ENCODE measurements around the gene HECW1. TPM values are rescaled to one million over a fixed set of nuclear protein-coding genes. Genes with fewer than 3 reads are reported as not detected.

HECW1 gene
- total RNA-seq, 1 experiment from 2014 or later = 2.7 TPM

DNA sequence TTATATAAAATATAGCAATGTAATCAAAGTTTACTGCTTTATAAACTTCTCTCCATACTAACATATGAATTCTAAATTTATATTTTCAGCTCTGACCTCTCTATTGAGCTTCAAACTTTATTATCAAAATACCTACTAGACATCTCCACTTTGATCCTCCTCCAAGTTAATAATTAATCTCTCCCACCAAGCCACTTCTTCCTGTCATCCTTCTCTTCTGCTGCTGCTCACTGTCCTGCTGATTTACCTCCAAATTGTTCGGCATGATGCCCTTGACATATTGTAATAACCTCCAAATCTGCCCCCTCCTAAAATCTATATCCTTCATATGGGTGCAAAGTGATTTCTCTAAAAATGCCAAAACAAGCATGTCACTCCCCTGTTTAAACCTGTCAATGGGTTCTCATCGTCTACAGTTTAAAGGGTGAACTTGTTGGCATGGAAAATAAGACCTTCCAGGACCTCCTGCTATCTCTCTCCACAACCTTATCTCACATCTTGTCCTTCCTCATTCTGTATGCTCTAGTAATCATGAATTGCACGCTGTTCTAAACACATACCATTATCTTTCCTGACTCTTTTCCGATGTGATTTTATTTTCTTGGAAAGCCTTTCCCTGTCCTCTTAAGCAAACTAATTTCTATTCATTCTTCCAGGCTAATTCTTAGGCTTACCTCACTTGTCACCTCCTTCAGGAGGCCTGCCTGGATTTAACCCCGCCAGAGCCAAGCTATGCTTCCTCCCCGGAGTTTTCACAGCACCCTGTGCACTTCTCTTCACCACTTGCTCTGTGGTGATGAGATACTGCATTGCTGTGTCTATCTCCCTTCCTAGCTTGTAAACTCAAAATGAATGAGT is 418.3 kb downstream of the HECW1 start:
- BruUV-seq (replicated peaks) = no TSS peak
- no peak for DNase-seq
- intact Hi-C loops (cut with micrococcal nuclease; ENCODE audit: unreplicated experiment) = no loop called here
- H3K27me3 ChIP-seq (ENCODE audit: insufficient read depth, low read depth) = peaks cover 68% of the 10 kb centered on the region
- peaks cover 1% of the 10 kb centered on the region; the same call in 1 of the 2 replicates for H3K4me1 ChIP-seq (replicated peaks; ENCODE audit: insufficient read depth)
- no peaks in the 10 kb centered on the region for H3K36me3 ChIP-seq (ENCODE audit: low read depth)
- H3F3A ChIP-seq (ENCODE audit: insufficient read depth, low read depth) = no peaks in the 10 kb centered on the region
- H3K79me2 ChIP-seq (ENCODE audit: low read depth) = no peaks in the 10 kb centered on the region
- ChIA-PET CTCF (no interaction called here), POLR2A (ENCODE audit: unreplicated experiment) (no interaction called here)
- TF ChIP-seq CTCF (conservative IDR thresholded peaks at IDR 0.05) (no peak), EZH2 (IDR thresholded peaks at IDR 0.05; ENCODE audit: low read depth) (no peak)
- H4K20me1 ChIP-seq (ENCODE audit: insufficient read depth) = no peaks in the 10 kb centered on the region
- no peak overlapping the region for H3K4me3 ChIP-seq
- no peaks in the 10 kb centered on the region for H3K9me2 ChIP-seq (ENCODE audit: insufficient read depth)
- H2AFZ ChIP-seq = no peak overlapping the region
- H3K9me3 ChIP-seq (ENCODE audit: insufficient read depth, low read depth) = no peaks in the 10 kb centered on the region
- H3K27ac ChIP-seq = no peak overlapping the region
- no peak overlapping the region for H3K4me2 ChIP-seq

DNA sequence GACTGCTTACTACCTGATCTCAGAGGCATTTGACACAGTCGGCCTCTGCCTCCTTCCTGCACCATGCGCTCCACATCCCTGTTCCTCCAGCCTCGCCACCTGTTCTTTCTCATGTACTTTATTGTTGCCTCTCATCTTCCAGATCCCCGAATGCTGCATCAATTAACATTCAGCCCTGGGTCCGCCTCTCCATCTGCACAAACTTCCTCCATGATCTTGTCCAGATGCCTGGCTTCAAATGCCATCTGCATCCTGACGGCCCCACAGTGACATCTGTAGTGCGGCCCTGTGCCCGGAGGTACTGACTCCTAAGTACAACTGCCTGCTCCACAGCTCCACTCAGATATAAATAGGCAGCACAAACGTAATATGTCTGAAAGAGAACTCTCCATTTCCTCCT is 419.3 kb downstream of the HECW1 start:
- TF ChIP-seq CTCF (conservative IDR thresholded peaks at IDR 0.05) = no peak

GRCh38 chr7:43533801-43534479 is 421.5 kb downstream of the HECW1 start:
- Histone ChIP-seq H3K36me3 (ENCODE audit: low read depth) (no peaks in the 10 kb centered on the region), H3K9me3 (ENCODE audit: insufficient read depth, low read depth) (no peaks in the 10 kb centered on the region), H3K4me1 (replicated peaks; ENCODE audit: insufficient read depth) (peaks cover 8% of the 10 kb centered on the region; the same call in 1 of the 2 replicates), H3K9me2 (ENCODE audit: insufficient read depth) (no peaks in the 10 kb centered on the region), H4K20me1 (ENCODE audit: insufficient read depth) (no peaks in the 10 kb centered on the region), H3K4me2 (no peak overlapping the region), H3K27ac (no peak overlapping the region), H3K4me3 (no peak overlapping the region), H2AFZ (no peak overlapping the region), H3K79me2 (ENCODE audit: low read depth) (no peaks in the 10 kb centered on the region), H3F3A (ENCODE audit: insufficient read depth, low read depth) (no peaks in the 10 kb centered on the region), H3K27me3 (ENCODE audit: insufficient read depth, low read depth) (peaks cover 51% of the 10 kb centered on the region)
- no peak for DNase-seq
- TF ChIP-seq EZH2 (IDR thresholded peaks at IDR 0.05; ENCODE audit: low read depth) = no peak
- no peak for TF ChIP-seq CTCF (conservative IDR thresholded peaks at IDR 0.05)
- POLR2A ChIA-PET (ENCODE audit: unreplicated experiment) = no interaction called here
- no TSS peak for BruUV-seq (replicated peaks)
- CTCF ChIA-PET = no interaction called here
- intact Hi-C loops (cut with micrococcal nuclease; ENCODE audit: unreplicated experiment) = no loop called here

More for the DNA sequence above, 419.3 kb downstream of the HECW1 start:
- Histone ChIP-seq H3K4me1 (replicated peaks; ENCODE audit: insufficient read depth) (peaks cover 8% of the 10 kb centered on the region; the same call in 1 of the 2 replicates), H3K9me3 (ENCODE audit: insufficient read depth, low read depth) (no peaks in the 10 kb centered on the region), H3K4me2 (no peak overlapping the region), H3K27ac (no peak overlapping the region), H3K79me2 (ENCODE audit: low read depth) (no peaks in the 10 kb centered on the region), H3K36me3 (ENCODE audit: low read depth) (no peaks in the 10 kb centered on the region), H4K20me1 (ENCODE audit: insufficient read depth) (no peaks in the 10 kb centered on the region), H3K9me2 (ENCODE audit: insufficient read depth) (no peaks in the 10 kb centered on the region), H3K27me3 (ENCODE audit: insufficient read depth, low read depth) (peaks cover 60% of the 10 kb centered on the region), H3K4me3 (no peak overlapping the region), H3F3A (ENCODE audit: insufficient read depth, low read depth) (no peaks in the 10 kb centered on the region), H2AFZ (no peak overlapping the region)
- no TSS peak for BruUV-seq (replicated peaks)
- no peak for DNase-seq
- POLR2A ChIA-PET (ENCODE audit: unreplicated experiment) = no interaction called here
- intact Hi-C loops (cut with micrococcal nuclease; ENCODE audit: unreplicated experiment) = no loop called here
- CTCF ChIA-PET = no interaction called here

Data from PC-9 (cell line).